ENCODE data around the gene PPTC7.
"Not testable (repeated sequence)": the region's sequence is repeated elsewhere in the genome, so short reads cannot be mapped to it uniquely, and the experiment has no call there.

Gene PPTC7

DNA sequence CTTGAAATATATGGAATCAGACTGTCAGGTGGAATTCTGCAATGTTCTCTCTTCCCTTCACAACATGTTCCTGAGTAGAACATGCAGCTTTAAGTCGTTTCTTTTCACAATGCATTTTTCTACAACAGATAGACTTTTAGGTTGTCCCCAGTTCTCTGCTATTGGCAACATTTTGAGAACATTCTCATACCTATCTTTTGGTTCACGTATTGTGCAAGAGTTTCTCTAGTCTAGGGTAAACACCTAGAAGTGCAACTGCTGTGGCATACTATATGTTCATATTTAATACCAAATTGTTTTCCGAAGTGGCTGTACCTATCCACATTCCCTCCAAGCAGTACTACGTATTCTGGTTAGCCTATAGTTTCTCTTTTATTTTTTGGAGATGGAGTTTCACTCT lies 32.1 kb downstream of the PPTC7 start:
- no peak overlapping the region for H3K4me3 ChIP-seq (ENCODE audit: low read depth, low read length)
- no peak for DNase-seq (ENCODE audit: low read depth, low spot score)
- TF ChIP-seq, protein P1, sequence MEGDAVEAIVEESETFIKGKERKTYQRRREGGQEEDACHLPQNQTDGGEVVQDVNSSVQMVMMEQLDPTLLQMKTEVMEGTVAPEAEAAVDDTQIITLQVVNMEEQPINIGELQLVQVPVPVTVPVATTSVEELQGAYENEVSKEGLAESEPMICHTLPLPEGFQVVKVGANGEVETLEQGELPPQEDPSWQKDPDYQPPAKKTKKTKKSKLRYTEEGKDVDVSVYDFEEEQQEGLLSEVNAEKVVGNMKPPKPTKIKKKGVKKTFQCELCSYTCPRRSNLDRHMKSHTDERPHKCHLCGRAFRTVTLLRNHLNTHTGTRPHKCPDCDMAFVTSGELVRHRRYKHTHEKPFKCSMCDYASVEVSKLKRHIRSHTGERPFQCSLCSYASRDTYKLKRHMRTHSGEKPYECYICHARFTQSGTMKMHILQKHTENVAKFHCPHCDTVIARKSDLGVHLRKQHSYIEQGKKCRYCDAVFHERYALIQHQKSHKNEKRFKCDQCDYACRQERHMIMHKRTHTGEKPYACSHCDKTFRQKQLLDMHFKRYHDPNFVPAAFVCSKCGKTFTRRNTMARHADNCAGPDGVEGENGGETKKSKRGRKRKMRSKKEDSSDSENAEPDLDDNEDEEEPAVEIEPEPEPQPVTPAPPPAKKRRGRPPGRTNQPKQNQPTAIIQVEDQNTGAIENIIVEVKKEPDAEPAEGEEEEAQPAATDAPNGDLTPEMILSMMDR (IDR thresholded peaks at IDR 0.05; ENCODE audit: low read depth, low read length), result no peak
- in situ Hi-C loops (cut with HindIII; ENCODE audit: low sequenced_read_pairs), result no loop called here

- no peak overlapping the region for H3K4me3 ChIP-seq (ENCODE audit: low read depth, low read length)
- TF ChIP-seq, protein P1 (IDR thresholded peaks at IDR 0.05; ENCODE audit: low read depth, low read length), result no peak
- in situ Hi-C loops (cut with HindIII; ENCODE audit: low sequenced_read_pairs), result no loop called here
- no peak for DNase-seq (ENCODE audit: low read depth, low spot score)
Observed at GRCh38 chr12:110549716-110550115, 33.4 kb downstream of the PPTC7 start.

GRCh38 chr12:110548678-110549077 lies 34.4 kb downstream of the PPTC7 start:
- no peak overlapping the region for H3K4me3 ChIP-seq (ENCODE audit: low read depth, low read length)
- DNase-seq (ENCODE audit: low read depth, low spot score), result no peak
- TF ChIP-seq, protein P1 (IDR thresholded peaks at IDR 0.05; ENCODE audit: low read depth, low read length), result no peak
- in situ Hi-C loops (cut with HindIII; ENCODE audit: low sequenced_read_pairs), result no loop called here

GRCh38 chr12:110547090-110547489 lies 36.0 kb downstream of the PPTC7 start:
- TF ChIP-seq, protein P1 (IDR thresholded peaks at IDR 0.05; ENCODE audit: low read depth, low read length), result no peak
- H3K4me3 ChIP-seq (ENCODE audit: low read depth, low read length), result no peak overlapping the region
- no peak for DNase-seq (ENCODE audit: low read depth, low spot score)
- in situ Hi-C loops (cut with HindIII; ENCODE audit: low sequenced_read_pairs), result no loop called here

- TF ChIP-seq, protein P1 (IDR thresholded peaks at IDR 0.05; ENCODE audit: low read depth, low read length), result no peak
- no peak overlapping the region for H3K4me3 ChIP-seq (ENCODE audit: low read depth, low read length)
- in situ Hi-C loops (cut with HindIII; ENCODE audit: low sequenced_read_pairs), result no loop called here
- peak; percentile 92 for DNase-seq (ENCODE audit: low read depth, low spot score)
Observed at GRCh38 chr12:110546339-110546738, 36.8 kb downstream of the PPTC7 start.

DNA sequence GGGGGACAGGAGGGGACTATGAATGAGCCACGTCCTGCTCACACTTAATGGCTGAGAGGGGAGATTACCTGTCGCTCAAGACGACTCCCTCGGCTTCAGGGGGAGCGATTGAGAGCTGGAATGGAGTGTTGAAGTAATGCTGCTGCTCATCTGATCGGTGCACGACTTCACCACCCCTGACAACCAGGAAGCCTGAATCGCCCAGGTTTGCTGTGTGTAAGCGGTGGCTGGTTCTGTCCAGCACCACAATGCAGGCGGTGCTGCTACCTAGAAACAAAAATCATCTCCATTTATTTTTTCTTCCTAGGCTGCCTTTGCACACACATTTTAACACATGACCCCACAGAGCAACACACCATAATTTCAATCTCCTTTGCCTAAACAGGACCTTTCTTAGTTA lies 37.3 kb downstream of the PPTC7 start:
- TF ChIP-seq, protein P1 (IDR thresholded peaks at IDR 0.05; ENCODE audit: low read depth, low read length), result no peak
- in situ Hi-C loops (cut with HindIII; ENCODE audit: low sequenced_read_pairs), result no loop called here
- DNase-seq (ENCODE audit: low read depth, low spot score), result no peak
- H3K4me3 ChIP-seq (ENCODE audit: low read depth, low read length), result no peak overlapping the region

- H3K4me3 ChIP-seq (ENCODE audit: low read depth, low read length); in situ Hi-C loops (cut with HindIII; ENCODE audit: low sequenced_read_pairs): not testable (repeated sequence)
- peak; percentile 78 for DNase-seq (ENCODE audit: low read depth, low spot score)
Observed at GRCh38 chr12:110545259-110545658, 37.9 kb downstream of the PPTC7 start.

Measured in astrocyte of the spinal cord (primary cell).